ENCODE measurements around the gene RASIP1. TPM values are rescaled to one million over a fixed set of nuclear protein-coding genes. Genes with fewer than 3 reads are reported as not detected.

RASIP1 gene
- total RNA-seq, 1 donor from 2014 or later = 59.4 TPM

GRCh38 chr19:48756212-48756611, 15.8 kb upstream of the RASIP1 start:
- DNase-seq (ENCODE audit: low read depth in 2 of 2) = no peak

- DNase-seq (ENCODE audit: low read depth in 2 of 2) = no peak
These were observed 15.4 kb upstream of the RASIP1 start for GRCh38 chr19:48755787-48756186.

- no peak for DNase-seq (ENCODE audit: low read depth in 2 of 2)
These were observed 14.8 kb upstream of the RASIP1 start, which contains the start of gene FGF21 for GRCh38 chr19:48755084-48755641. Gene FGF21 (plus strand): TSS chr19:48755524. CDS start chr19:48756237, 713 bp downstream.

DNA sequence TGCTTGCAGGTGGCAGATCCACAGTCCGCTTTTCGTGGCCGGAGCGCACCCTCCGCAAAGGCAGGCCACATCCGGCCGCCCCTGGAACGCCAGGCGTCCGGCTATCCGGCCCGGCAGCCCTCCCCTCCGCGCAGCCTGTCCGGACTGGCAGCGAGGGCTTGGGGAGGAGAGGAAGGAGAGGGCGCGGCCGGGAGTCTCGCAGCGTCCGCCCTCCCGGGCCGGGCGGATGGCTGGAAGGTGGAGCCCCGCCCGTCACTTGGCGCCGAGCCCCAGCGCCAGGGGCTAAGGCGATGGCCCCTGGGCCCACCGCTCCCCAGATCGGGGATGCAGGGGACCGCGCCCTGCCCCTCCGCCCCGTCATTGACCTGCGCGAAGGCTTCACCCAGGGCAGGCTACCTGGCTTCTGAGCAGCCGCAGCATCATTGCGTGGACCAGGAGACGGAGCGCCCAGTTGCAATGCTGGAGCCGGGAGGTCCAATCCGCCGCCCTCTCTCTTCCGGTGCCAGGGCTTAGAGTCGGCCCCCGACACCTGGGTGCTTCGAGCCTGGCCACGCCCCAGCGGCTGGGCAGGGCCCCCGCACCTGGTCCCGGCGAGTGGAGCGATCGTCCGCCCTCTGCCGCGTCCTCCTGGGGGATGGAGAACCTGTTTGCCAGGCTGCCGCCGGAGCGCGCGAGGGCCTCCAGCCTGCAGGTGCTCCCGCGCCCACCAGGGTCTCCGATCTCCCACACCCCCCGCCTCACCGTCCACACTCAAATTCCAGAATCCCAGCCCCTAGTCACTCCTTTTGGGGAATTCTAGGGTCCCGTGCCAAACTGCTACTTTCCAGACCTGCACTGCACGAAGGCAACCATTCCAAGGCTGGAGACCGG, 12.3 kb upstream of the RASIP1 start, which contains the start of gene FUT1:
TSS of gene FUT1 (minus strand) at position 146 of the 870 bp plus-strand sequence. CDS start 1,360 bp downstream, outside the sequence.
- DNase-seq (ENCODE audit: low read depth in 2 of 2) = peak in 1 of 2 donors; percentile 66

DNA sequence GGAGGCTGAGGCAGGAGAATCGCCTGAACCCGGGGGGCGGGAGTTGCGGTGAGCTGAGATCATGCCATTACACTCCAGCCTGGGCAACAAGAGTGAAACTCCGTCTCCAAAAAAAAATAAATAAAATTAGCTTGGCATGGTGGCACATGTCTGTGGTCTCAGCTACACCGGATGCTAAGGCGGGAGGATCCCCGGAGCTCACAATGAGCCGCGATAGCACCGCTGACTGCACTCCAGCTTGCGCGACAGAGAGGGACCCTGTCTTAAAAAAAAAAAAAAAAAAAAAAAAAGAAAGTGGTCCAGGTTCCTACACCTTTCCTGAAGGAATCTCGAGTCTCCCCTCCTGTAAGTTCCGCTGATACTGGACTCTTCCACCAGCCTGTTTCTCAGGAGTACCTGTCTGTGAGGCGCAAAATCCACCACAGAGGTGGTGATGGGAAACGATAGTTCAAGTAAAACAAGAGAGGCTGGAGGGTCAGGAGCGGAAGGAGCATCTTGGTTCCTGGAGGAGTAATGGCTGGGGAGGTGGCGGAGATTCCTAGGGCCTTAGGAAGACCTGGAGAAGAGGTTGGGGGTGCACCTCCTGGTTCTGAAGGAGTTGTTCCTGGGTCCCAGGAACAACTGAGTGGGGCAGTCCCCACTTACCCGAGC, 11.6 kb upstream of the RASIP1 start:
- no peak for DNase-seq (ENCODE audit: low read depth in 2 of 2)

DNA sequence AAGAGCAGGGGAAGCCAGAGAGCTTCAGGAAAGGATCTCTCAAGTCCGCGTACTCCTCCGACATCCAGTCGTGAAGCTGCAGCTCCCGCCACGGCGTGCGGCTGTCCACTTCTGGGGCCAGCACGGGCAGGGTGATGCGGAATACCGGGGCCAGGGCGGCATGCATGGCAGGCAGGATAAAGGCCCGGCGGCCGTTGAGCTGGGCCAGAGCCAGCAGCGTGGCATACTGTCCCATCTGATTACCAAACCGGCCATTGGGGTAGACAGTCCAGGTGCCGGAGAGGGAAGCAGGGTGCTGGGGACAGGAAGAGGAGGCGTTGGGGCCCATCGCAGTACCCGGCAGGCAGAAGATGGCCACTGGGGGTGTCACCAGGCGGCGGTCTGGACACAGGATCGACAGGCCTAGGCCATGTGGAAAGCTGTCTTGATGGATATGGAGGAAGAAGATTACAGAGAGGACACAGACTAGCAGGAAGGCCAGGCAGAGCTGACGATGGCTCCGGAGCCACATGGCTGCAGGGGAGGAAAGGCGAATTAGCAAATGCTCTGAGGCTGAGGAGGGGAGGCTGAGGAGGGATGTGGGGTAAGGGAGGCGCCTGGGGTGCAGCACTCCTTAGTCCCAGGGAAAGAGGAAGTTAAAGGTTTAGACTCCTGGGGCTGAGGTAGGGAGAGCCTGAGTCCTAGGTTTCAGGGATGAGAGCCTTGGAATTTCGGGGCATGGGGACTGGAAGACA, 10.5 kb upstream of the RASIP1 start:
- DNase-seq (ENCODE audit: low read depth in 2 of 2) = no peak

DNA sequence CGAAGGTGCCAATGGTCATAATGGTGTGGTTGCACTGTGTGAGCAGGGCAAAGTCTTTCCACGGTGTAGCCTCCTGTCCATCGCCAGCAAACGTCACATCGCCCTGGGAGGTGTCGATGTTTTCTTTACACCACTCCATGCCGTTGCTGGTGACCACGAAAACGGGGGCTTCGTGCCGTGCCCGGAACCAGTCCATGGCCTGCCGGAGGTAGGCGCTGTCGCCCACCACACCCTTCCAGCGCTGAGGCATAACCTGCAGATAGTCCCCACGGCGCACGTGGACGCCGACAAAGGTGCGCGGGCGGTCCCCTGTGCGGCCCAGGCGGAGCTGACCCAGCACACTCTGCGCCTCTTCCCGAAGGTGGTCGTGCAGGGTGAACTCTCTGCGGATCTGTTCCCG, 9.9 kb upstream of the RASIP1 start:
- no peak for DNase-seq (ENCODE audit: low read depth in 2 of 2)

- no peak for DNase-seq (ENCODE audit: low read depth in 2 of 2)
These were observed 9.3 kb upstream of the RASIP1 start for GRCh38 chr19:48749571-48750198.

DNA sequence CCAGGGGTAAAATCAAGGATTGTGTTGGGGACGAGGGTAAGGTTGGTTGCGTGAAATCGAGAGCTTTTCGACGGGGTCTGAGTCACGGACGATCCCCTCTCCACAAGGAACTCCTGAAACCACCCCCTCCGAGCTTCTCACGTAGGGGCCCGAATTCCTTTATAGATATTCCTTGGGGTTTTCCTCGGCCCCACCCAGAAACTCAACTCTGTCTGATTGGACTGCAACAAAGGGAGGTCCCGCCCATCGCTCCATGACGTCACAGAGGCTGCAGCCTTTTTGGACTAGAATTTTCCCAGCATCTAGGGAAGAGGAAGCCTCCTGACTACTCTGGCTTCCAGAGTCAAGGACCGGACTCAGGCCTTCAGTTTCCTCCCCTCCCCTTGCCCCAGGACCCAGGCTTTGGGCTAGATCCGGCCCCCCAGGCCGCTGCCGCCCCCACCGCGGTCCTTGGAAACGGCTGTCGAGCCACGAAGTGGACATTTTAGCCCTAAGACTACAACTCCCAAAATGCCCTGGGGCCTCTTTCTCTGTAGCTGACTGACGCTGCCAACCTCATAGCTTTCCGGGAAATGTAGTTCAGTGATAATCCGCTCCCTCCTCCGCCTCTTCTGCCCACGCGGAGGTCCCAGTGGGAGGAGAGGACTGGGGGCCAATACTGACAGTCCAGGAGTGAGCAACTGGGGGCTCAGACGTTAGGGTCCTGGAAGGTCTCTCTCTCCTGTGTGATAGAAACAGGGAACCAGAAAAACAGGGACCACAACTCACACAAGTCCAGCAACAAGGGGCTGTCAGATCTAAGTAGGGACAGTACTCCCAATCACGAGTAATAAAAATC, 6.5 kb upstream of the RASIP1 start, which contains the start of gene IZUMO1:
TSS of gene IZUMO1 (minus strand) at position 172 of the 838 bp plus-strand sequence. CDS start 1,050 bp downstream, outside the sequence.
- peak; percentile 84 to 93 for DNase-seq (ENCODE audit: low read depth in 2 of 2)

GRCh38 chr19:48746110-48746509, 5.7 kb upstream of the RASIP1 start:
- no peak for DNase-seq (ENCODE audit: low read depth in 2 of 2)

GRCh38 chr19:48745208-48745995, 5.0 kb upstream of the RASIP1 start:
- DNase-seq (ENCODE audit: low read depth in 2 of 2) = peak in 1 of 2 donors; percentile 75

DNA sequence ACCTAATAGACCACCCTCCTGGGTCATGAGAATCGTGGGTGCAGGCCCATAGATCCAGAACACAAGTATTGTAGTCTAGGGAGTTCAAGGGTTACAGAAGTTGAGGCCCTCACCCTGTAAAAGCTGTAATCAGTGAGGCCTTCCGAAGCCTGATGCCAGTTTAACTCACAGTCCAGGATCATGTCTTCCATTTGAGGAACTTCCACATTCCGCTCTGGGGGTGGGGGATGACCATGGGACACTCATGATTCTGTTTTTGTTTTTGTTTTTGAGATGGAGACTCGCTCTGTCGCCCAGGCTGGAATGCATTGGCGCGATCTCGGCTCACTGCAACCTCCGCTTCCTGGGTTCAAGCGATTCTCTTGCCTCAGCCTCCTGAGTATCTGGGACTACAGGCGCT, 1.7 kb upstream of the RASIP1 start:
- DNase-seq (ENCODE audit: low read depth in 2 of 2) = no peak

GRCh38 chr19:48741129-48741999, 954 bp upstream of the RASIP1 start:
- peak in 1 of 2 donors; percentile 46 for DNase-seq (ENCODE audit: low read depth in 2 of 2)

DNA sequence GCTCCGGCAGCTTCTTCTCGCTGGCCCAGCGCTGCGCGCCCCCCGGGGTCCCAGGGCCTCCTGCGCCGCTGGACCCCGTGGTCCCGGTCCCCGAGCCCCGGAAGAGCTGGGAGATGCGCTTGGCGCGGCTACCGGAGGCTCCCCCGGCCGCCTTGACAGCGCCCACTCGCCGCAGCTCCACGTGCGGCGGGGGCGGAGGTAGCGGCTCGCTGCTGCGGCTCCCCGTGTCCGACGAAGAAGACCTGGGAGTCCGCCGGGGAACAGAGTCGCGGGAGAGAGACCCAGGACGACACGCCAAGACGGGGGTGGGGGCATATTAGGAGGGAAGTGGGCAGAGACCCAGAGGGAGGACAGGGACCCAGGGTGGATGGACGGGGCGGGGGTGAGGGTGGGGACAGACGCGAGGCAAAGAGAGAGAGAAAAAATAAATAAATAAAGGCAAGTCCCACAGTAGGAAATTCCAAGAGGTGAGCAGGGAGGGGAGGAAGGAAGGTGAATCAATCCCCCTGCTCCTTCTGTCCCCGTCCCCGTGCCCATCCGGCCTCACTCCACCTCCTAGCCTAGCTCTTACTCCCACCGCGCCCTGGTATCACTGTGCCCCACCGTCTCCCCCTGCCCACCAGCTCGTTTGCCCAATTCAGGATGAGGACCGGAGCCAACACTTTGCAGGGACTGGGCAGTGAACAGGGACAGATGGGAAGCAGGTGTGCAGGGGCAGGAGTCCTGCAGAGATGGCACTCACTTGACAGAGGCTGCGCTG, 826 bp downstream of the RASIP1 start:
- peak in 1 of 2 donors; percentile 25 for DNase-seq (ENCODE audit: low read depth in 2 of 2)

- DNase-seq (ENCODE audit: low read depth in 2 of 2) = peak; percentile 81 to 96
These were observed 1.6 kb downstream of the RASIP1 start for GRCh38 chr19:48738557-48739403.

GRCh38 chr19:48737360-48737998, 2.9 kb downstream of the RASIP1 start:
- DNase-seq (ENCODE audit: low read depth in 2 of 2) = peak in 1 of 2 donors; percentile 23

Measured in dermis microvascular lymphatic vessel endothelial cell (primary cell).